NB4 (cell line): ENCODE data around the gene PHACTR2.

Source experiments
- MAX ChIP-seq: IDR thresholded peaks from 2 replicates; pipeline ENCODE4 v1.6.1; 2011; ENCODE audit warnings: low read depth, low read length
- POLR2A ChIP-seq: IDR thresholded peaks from 2 replicates; pipeline ENCODE4 v1.6.1; 2011; ENCODE audit warnings: mild to moderate bottlenecking; ENCODE audit not compliant: insufficient read length; ENCODE audit errors: extremely low read depth

GRCh38 chr6:143688681-143689080, 10.9 kb downstream of the PHACTR2 start:
- TF ChIP-seq POLR2A (no peak), MAX (no peak)
